ENCODE data around the gene RFESD. TPM values are rescaled to one million over a fixed set of nuclear protein-coding genes. Genes with fewer than 3 reads are reported as not detected.

The RFESD gene
- total RNA-seq, 1 donor from 2014 or later = 4.4 TPM

GRCh38 chr5:95670568-95670967, 24.0 kb downstream of the RFESD start:
- no peaks in the 10 kb centered on the region for H3K9me3 ChIP-seq (ENCODE audit: low read depth)
- Mint-ChIP-seq H3K4me3 (no peak overlapping the region), H3K36me3 (no peaks in the 10 kb centered on the region), H3K4me1 (peaks cover 6% of the 10 kb centered on the region), H3K27me3 (ENCODE audit: insufficient read depth, low read depth) (peaks cover 2% of the 10 kb centered on the region), H3K27ac (no peak overlapping the region), H3K9me3 (peaks cover 3% of the 10 kb centered on the region)
- H3K4me3 ChIP-seq = no peak overlapping the region
- TF ChIP-seq EZH2 (IDR thresholded peaks at IDR 0.05) (no peak), EZH2phosphoT487 (IDR thresholded peaks at IDR 0.05) (no peak)
- TF ChIP-seq, protein P1, sequence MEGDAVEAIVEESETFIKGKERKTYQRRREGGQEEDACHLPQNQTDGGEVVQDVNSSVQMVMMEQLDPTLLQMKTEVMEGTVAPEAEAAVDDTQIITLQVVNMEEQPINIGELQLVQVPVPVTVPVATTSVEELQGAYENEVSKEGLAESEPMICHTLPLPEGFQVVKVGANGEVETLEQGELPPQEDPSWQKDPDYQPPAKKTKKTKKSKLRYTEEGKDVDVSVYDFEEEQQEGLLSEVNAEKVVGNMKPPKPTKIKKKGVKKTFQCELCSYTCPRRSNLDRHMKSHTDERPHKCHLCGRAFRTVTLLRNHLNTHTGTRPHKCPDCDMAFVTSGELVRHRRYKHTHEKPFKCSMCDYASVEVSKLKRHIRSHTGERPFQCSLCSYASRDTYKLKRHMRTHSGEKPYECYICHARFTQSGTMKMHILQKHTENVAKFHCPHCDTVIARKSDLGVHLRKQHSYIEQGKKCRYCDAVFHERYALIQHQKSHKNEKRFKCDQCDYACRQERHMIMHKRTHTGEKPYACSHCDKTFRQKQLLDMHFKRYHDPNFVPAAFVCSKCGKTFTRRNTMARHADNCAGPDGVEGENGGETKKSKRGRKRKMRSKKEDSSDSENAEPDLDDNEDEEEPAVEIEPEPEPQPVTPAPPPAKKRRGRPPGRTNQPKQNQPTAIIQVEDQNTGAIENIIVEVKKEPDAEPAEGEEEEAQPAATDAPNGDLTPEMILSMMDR (IDR thresholded peaks at IDR 0.05) = no peak
- H3F3A ChIP-seq (ENCODE audit: low read depth) = no peaks in the 10 kb centered on the region
- no peak for DNase-seq (ENCODE audit: low spot score)
- no peaks in the 10 kb centered on the region for H3K36me3 ChIP-seq
- H3K27ac ChIP-seq = no peak overlapping the region
- no peaks in the 10 kb centered on the region for H3K27me3 ChIP-seq
- no peaks in the 10 kb centered on the region for H3K79me2 ChIP-seq (ENCODE audit: low read depth)
- no peaks in the 10 kb centered on the region for H4K20me1 ChIP-seq (ENCODE audit: low read depth)
- H3K9ac ChIP-seq = no peak overlapping the region
- no peaks in the 10 kb centered on the region for H3K4me1 ChIP-seq
- H2AFZ ChIP-seq (replicated peaks) = no peak overlapping the region
- H3K4me2 ChIP-seq = no peak overlapping the region

GRCh38 chr5:95671826-95672225, 25.2 kb downstream of the RFESD start:
- peak overlapping the region; percentile 6 for H2AFZ ChIP-seq (replicated peaks)
- Mint-ChIP-seq H3K4me1 (peaks cover 6% of the 10 kb centered on the region), H3K4me3 (no peak overlapping the region), H3K36me3 (no peaks in the 10 kb centered on the region), H3K9me3 (peaks cover 3% of the 10 kb centered on the region), H3K27ac (no peak overlapping the region), H3K27me3 (ENCODE audit: insufficient read depth, low read depth) (peaks cover 2% of the 10 kb centered on the region)
- H3K4me3 ChIP-seq = no peak overlapping the region
- DNase-seq (ENCODE audit: low spot score) = no peak
- H3K9me3 ChIP-seq (ENCODE audit: low read depth) = no peaks in the 10 kb centered on the region
- H3K27ac ChIP-seq = no peak overlapping the region
- H3F3A ChIP-seq (ENCODE audit: low read depth) = no peaks in the 10 kb centered on the region
- H3K4me1 ChIP-seq = no peaks in the 10 kb centered on the region
- TF ChIP-seq, protein P1 (IDR thresholded peaks at IDR 0.05) = no peak
- no peak overlapping the region for H3K4me2 ChIP-seq
- no peaks in the 10 kb centered on the region for H3K27me3 ChIP-seq
- H3K36me3 ChIP-seq = no peaks in the 10 kb centered on the region
- no peaks in the 10 kb centered on the region for H4K20me1 ChIP-seq (ENCODE audit: low read depth)
- no peak overlapping the region for H3K9ac ChIP-seq
- H3K79me2 ChIP-seq (ENCODE audit: low read depth) = no peaks in the 10 kb centered on the region

- Mint-ChIP-seq H3K9me3 (peaks cover 3% of the 10 kb centered on the region), H3K36me3 (no peaks in the 10 kb centered on the region), H3K4me1 (peaks cover 6% of the 10 kb centered on the region), H3K4me3 (no peak overlapping the region), H3K27me3 (ENCODE audit: insufficient read depth, low read depth) (peaks cover 2% of the 10 kb centered on the region), H3K27ac (no peak overlapping the region)
- no peaks in the 10 kb centered on the region for H3K9me3 ChIP-seq (ENCODE audit: low read depth)
- H4K20me1 ChIP-seq (ENCODE audit: low read depth) = no peaks in the 10 kb centered on the region
- no peaks in the 10 kb centered on the region for H3F3A ChIP-seq (ENCODE audit: low read depth)
- no peak overlapping the region for H3K27ac ChIP-seq
- H3K4me3 ChIP-seq = no peak overlapping the region
- TF ChIP-seq, protein P1 (IDR thresholded peaks at IDR 0.05) = no peak
- TF ChIP-seq EZH2phosphoT487 (IDR thresholded peaks at IDR 0.05) = no peak
- no peak for TF ChIP-seq EZH2 (IDR thresholded peaks at IDR 0.05)
- no peaks in the 10 kb centered on the region for H3K4me1 ChIP-seq
- H3K27me3 ChIP-seq = no peaks in the 10 kb centered on the region
- no peaks in the 10 kb centered on the region for H3K36me3 ChIP-seq
- H3K4me2 ChIP-seq = no peak overlapping the region
- DNase-seq (ENCODE audit: low spot score) = no peak
- H2AFZ ChIP-seq (replicated peaks) = no peak overlapping the region
- no peaks in the 10 kb centered on the region for H3K79me2 ChIP-seq (ENCODE audit: low read depth)
- no peak overlapping the region for H3K9ac ChIP-seq
These were observed 26.1 kb downstream of the RFESD start for GRCh38 chr5:95672641-95673040.

Data from neural progenitor cell (in vitro differentiated cells).